Measurements from ENCODE around the gene CNTNAP5. TPM values are rescaled to one million over a fixed set of nuclear protein-coding genes. Genes with fewer than 3 reads are reported as not detected.

The CNTNAP5 gene
- total RNA-seq, 3 donors from 2014 or later (not counting 1 experiment from before 2014, with no cell fraction given): not detected

DNA sequence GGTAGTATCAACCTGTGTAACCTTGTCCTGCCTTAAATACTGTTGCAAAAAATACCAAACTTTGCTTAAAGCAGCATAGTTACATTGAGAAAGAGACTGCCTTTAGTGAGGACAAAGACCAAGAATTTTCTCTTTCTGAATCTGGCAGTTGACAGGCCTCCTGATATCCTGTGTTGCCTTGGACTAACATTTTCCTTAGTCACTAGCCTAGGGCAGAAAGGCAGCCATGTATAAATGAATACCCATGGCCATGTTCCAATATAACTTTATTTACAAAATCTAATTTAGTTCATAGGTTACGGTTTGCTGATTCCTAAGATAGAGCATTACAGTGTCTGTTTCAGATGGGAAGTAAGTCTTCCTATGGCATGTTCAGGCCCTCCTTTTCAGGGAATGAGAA is 895.4 kb downstream of the CNTNAP5 start:
- Histone ChIP-seq H3K9me3 (ENCODE audit: control insufficient read depth, insufficient read depth, low read length) (peaks cover 5% of the 10 kb centered on the region), H3K27ac (ENCODE audit: low read length) (no peak overlapping the region), H3K36me3 (ENCODE audit: control insufficient read depth, insufficient read depth, low read length) (no peaks in the 10 kb centered on the region), H3K27me3 (ENCODE audit: control insufficient read depth, insufficient read depth, low read length) (no peaks in the 10 kb centered on the region), H3K4me3 (ENCODE audit: low read length) (no peak overlapping the region), H3K4me1 (ENCODE audit: control insufficient read depth, insufficient read depth, low read length) (no peaks in the 10 kb centered on the region)
- H3K4me3 Mint-ChIP-seq: no peak overlapping the region
- intact Hi-C loops (cut with micrococcal nuclease): no loop called here
- TF ChIP-seq, protein P1, sequence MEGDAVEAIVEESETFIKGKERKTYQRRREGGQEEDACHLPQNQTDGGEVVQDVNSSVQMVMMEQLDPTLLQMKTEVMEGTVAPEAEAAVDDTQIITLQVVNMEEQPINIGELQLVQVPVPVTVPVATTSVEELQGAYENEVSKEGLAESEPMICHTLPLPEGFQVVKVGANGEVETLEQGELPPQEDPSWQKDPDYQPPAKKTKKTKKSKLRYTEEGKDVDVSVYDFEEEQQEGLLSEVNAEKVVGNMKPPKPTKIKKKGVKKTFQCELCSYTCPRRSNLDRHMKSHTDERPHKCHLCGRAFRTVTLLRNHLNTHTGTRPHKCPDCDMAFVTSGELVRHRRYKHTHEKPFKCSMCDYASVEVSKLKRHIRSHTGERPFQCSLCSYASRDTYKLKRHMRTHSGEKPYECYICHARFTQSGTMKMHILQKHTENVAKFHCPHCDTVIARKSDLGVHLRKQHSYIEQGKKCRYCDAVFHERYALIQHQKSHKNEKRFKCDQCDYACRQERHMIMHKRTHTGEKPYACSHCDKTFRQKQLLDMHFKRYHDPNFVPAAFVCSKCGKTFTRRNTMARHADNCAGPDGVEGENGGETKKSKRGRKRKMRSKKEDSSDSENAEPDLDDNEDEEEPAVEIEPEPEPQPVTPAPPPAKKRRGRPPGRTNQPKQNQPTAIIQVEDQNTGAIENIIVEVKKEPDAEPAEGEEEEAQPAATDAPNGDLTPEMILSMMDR (IDR thresholded peaks at IDR 0.05): no peak
- peaks cover 13 to 28% of the 10 kb centered on the region in 2 donors for H3K9me3 Mint-ChIP-seq
- H3K36me3 Mint-ChIP-seq: no peaks in the 10 kb centered on the region
- H3K27ac Mint-ChIP-seq: no peak overlapping the region
- WGBS (ENCODE audit: insufficient coverage): no CpG with 5 or more reads among the region's 1 CpG
- ATAC-seq (no peak), DNase-seq (no peak)
- no peaks in the 10 kb centered on the region for H3K4me1 Mint-ChIP-seq
- no peaks in the 10 kb centered on the region for H3K27me3 Mint-ChIP-seq (ENCODE audit: low read depth in 2 of 2)

DNA sequence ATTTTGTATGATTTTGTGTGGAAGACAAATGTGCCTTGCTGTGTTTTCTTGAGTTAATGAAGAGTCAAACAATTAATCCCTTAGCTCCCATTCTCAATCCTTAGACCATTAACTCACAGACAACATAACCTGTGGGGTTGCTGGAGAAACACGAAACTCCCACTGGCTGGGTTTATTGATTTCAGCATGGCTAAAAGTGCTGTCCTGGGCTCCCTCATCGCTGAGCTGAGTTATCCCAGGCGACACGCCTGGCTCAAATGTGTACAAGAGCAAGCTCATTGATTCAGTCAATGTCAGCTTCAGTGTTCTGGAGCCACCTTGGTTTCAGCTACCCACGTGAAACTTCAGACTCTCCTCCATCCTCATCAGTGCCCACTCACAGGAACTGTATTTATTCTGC is 896.1 kb downstream of the CNTNAP5 start:
- Mint-ChIP-seq H3K27me3 (ENCODE audit: low read depth in 2 of 2) (no peaks in the 10 kb centered on the region), H3K4me3 (no peak overlapping the region), H3K27ac (no peak overlapping the region), H3K4me1 (no peaks in the 10 kb centered on the region), H3K36me3 (no peaks in the 10 kb centered on the region), H3K9me3 (peaks cover 16 to 30% of the 10 kb centered on the region in 2 donors)
- TF ChIP-seq, protein P1 (IDR thresholded peaks at IDR 0.05): no peak
- no peak overlapping the region for H3K27ac ChIP-seq (ENCODE audit: low read length)
- H3K27me3 ChIP-seq (ENCODE audit: control insufficient read depth, insufficient read depth, low read length): no peaks in the 10 kb centered on the region
- no peaks in the 10 kb centered on the region for H3K36me3 ChIP-seq (ENCODE audit: control insufficient read depth, insufficient read depth, low read length)
- H3K4me1 ChIP-seq (ENCODE audit: control insufficient read depth, insufficient read depth, low read length): no peaks in the 10 kb centered on the region
- H3K4me3 ChIP-seq (ENCODE audit: low read length): no peak overlapping the region
- DNase-seq (no peak), ATAC-seq (no peak)
- intact Hi-C loops (cut with micrococcal nuclease): no loop called here
- WGBS (ENCODE audit: insufficient coverage): 89% methylated on average over 5 of the region's 5 CpGs
- peaks cover 5% of the 10 kb centered on the region for H3K9me3 ChIP-seq (ENCODE audit: control insufficient read depth, insufficient read depth, low read length)

DNA sequence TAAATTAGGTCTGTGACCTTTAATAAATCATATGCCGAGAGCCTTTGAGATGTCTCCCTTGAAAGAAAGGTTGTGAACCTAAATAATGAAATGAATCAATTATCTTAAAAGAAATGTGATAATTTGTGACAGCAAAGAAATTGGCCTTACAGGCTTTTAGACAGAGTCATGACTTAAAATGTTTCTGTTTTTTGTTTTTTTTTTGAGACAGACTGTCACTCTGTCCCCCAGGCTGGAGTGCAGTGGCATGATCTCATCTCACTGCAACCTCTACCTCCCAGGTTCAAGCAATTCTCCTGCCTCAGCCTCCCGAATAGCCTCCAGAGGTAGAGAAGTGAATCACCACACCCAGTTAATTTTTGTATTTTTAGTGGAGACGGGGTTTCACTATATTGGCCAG is 898.0 kb downstream of the CNTNAP5 start:
- 91% methylated on average over 3 of the region's 3 CpGs for WGBS (ENCODE audit: insufficient coverage)
- no peak for DNase-seq
- Histone ChIP-seq H3K4me3 (ENCODE audit: low read length) (no peak overlapping the region), H3K27me3 (ENCODE audit: control insufficient read depth, insufficient read depth, low read length) (no peaks in the 10 kb centered on the region), H3K4me1 (ENCODE audit: control insufficient read depth, insufficient read depth, low read length) (no peaks in the 10 kb centered on the region), H3K36me3 (ENCODE audit: control insufficient read depth, insufficient read depth, low read length) (no peaks in the 10 kb centered on the region), H3K27ac (ENCODE audit: low read length) (no peak overlapping the region), H3K9me3 (ENCODE audit: control insufficient read depth, insufficient read depth, low read length) (peaks cover 5% of the 10 kb centered on the region)
- Mint-ChIP-seq H3K27me3 (ENCODE audit: low read depth in 2 of 2) (no peaks in the 10 kb centered on the region), H3K4me3 (no peak overlapping the region), H3K36me3 (peaks cover 5% of the 10 kb centered on the region), H3K4me1 (no peaks in the 10 kb centered on the region), H3K27ac (no peak overlapping the region), H3K9me3 (peaks cover 14 to 28% of the 10 kb centered on the region in 2 donors)
- TF ChIP-seq, protein P1 (IDR thresholded peaks at IDR 0.05): no peak
- ATAC-seq: no peak
- intact Hi-C loops (cut with micrococcal nuclease): no loop called here

DNA sequence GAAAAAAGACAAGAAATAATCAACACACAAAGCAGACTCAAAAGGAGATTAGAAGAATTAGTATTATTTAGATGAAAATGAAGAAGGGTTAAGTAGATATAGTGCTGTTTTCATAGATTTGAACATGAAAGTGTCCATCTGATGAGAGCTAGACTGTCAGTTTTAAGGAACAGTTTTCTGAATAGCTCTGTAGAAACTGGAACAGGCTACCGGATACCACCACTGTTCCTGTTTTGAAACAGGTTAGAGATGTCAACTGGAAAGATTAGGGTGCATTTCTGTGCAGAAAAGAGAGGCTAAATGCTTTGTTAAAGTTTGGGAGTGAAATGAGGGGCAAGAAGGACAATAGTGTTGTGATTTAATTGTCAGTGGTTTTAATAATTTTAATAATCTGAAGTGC is 908.8 kb downstream of the CNTNAP5 start:
- H3K4me3 ChIP-seq (ENCODE audit: low read length): no peak overlapping the region
- Mint-ChIP-seq H3K4me1 (no peaks in the 10 kb centered on the region), H3K4me3 (no peak overlapping the region), H3K36me3 (peaks cover 12% of the 10 kb centered on the region), H3K27me3 (ENCODE audit: low read depth in 2 of 2) (no peaks in the 10 kb centered on the region), H3K9me3 (peaks cover 11 to 19% of the 10 kb centered on the region in 2 donors), H3K27ac (no peak overlapping the region)
- H3K4me1 ChIP-seq (ENCODE audit: control insufficient read depth, insufficient read depth, low read length): no peaks in the 10 kb centered on the region
- H3K27ac ChIP-seq (ENCODE audit: low read length): no peak overlapping the region
- H3K27me3 ChIP-seq (ENCODE audit: control insufficient read depth, insufficient read depth, low read length): no peaks in the 10 kb centered on the region
- DNase-seq (no peak), ATAC-seq (no peak)
- H3K9me3 ChIP-seq (ENCODE audit: control insufficient read depth, insufficient read depth, low read length): no peaks in the 10 kb centered on the region
- WGBS (ENCODE audit: insufficient coverage): 71% methylated on average over 1 of the region's 1 CpG
- no peaks in the 10 kb centered on the region for H3K36me3 ChIP-seq (ENCODE audit: control insufficient read depth, insufficient read depth, low read length)
- TF ChIP-seq, protein P1 (IDR thresholded peaks at IDR 0.05): no peak
- intact Hi-C loops (cut with micrococcal nuclease): no loop called here

Measured in natural killer cell (primary cell).